GM18867 (cell line): Measurements from ENCODE around the gene FGF12.
A peak's percentile ranks its signal among the peaks of the same experiment; 100 is the strongest.

ENCODE experiments used
- ATAC-seq: cut with Tn5 transposase; IDR thresholded peaks from one replicate; pipeline ENCODE4 v1.9.1; 2021; ENCODE audit warnings: mild to moderate bottlenecking, moderate library complexity; ENCODE audit not compliant: unreplicated experiment

Gene FGF12

DNA sequence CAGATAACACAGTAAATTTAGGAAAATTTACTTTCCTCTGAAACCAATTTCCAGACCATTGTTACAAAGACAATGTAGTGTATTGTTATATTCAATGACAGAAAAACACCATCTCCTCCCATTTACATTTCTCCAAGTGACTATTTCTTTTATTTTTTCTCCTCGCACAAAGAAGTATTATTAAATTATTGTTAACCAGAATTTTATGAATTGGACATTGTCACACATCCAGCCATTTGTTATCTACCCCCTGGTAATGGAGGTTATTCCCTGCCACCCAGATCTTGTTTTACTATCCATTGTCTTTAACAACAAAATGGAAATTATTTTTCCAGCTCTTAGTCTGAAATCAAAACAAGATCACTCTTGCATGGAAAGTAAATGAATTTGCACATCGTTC lies 511.3 kb downstream of the FGF12 start:
- no peak for ATAC-seq

GRCh38 chr3:192212979-192213378 lies 514.4 kb downstream of the FGF12 start:
- ATAC-seq, result no peak

DNA sequence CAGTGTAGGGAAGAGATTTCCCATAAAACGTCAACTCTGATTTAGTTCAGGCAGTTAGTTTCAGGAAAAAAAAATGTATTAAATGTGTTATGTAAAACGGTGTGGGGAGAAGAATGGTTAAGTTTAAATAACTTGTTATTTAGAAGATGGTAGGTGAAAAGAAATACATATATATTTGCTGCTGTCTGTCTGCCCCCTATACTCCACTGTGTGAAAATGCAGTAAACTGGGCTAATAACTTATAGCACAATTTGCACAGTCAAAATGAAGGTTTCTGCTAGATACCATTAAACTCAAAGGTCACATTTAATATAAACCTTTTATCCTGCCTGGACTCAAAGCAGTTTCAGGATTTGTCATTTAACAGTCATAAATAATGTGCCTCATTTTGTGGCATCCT lies 515.0 kb downstream of the FGF12 start:
- ATAC-seq, result peak; percentile 65

GRCh38 chr3:192207651-192208050 lies 519.7 kb downstream of the FGF12 start:
- no peak for ATAC-seq

- no peak for ATAC-seq
Observed at GRCh38 chr3:192207239-192207638, 520.1 kb downstream of the FGF12 start.

- ATAC-seq, result no peak
Observed at GRCh38 chr3:192194085-192194484, 533.3 kb downstream of the FGF12 start.

- ATAC-seq, result peak; percentile 97
Observed at GRCh38 chr3:192188218-192188835, 539.0 kb downstream of the FGF12 start.

DNA sequence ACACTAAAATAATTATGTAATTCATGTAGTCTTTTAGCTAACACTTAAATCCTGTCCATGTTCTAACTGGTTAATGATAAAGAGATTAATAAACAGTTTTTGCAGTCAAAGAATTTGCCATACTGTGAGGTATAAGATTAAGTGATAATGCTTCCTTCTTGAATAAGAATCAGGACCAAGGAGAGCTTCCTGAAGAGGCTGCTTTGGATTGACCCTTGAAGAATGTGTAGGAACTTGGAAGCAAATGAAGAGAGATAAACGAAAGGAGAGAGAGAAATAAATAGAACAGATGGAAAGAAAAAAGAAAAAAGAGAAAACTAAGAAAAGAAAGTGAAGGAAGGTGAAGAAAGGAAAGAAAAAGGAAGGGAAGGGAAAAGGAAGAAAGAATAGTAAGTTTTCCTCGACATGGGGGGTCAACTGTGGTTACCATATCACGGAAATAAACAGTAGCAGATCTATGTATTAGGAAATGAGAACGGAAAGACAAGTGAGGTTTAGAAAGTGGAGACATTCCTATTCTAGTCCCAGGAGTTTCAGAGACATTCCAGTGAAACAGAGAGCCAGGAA lies 539.8 kb downstream of the FGF12 start:
- no peak for ATAC-seq

DNA sequence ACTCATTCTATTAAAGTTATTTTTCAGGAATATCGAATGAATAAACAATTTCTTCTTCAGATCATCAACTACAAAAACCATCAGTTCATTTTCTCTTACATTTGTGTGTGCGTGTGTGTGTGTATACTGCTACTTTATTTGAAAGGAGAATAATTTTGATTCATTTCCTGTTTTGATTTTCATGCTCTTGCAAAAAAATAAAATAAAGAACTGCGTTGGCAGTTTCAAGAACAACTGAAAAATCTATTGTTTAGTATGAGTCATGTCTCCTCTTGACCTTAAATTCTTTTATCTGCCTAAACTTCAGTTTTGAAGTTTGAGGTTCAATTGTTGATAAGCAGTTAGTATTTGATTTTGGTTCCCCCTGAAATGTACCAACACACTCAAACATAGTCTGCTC lies 540.8 kb downstream of the FGF12 start:
- no peak for ATAC-seq

DNA sequence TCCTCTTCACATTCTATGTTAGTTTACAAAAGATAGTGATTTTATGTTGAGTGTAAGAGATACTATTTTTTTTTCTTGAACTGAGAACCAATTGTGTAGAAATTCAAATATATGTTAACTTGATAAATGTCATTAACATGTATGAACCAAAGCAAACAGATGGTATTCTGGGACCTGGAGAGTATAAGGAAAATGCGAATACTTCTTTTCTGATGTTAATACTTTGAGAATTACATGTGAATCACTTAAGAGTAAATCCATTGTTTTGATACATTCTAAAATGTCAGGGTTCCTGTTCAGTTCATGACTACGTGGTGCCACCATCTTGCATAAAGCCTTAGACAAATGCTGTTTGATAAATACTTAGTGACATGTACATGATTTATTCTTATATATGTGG lies 541.3 kb downstream of the FGF12 start:
- no peak for ATAC-seq

DNA sequence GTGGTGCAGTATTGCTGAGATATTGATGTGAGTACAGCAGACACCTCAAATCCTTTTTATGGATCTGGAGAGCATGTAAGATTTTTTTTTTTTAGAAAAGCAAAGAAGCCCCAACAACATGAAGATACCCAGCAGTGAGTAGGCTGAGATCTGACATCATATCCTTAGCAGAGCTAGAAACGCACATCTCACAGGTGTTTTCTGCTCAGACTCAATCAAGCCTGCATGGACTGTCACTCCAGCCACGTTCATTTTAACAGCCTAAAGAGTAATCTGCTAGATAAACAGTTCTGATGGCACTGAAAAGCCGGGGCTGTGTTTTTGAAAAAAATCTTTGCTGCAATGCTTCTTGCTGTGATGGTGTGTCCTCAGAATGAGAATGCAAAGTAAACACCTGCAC lies 544.2 kb downstream of the FGF12 start:
- ATAC-seq, result no peak

DNA sequence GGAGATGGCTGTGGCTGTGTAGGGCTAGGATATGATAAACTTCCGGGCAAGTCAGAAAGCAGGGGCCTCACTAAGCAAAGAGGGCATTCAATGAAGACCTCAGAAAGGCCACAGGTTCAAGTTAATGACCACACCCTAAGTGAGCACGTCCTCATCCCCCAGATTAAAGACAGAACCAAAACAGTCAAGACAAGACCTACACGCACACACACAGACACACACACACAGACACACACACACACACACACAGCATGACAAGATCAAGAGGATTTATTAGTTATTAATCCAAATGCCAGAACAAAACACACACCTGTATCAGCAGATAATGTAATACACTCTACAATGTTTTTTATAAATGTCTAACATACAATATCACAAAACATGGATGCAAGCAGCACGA lies 546.2 kb downstream of the FGF12 start:
- no peak for ATAC-seq

DNA sequence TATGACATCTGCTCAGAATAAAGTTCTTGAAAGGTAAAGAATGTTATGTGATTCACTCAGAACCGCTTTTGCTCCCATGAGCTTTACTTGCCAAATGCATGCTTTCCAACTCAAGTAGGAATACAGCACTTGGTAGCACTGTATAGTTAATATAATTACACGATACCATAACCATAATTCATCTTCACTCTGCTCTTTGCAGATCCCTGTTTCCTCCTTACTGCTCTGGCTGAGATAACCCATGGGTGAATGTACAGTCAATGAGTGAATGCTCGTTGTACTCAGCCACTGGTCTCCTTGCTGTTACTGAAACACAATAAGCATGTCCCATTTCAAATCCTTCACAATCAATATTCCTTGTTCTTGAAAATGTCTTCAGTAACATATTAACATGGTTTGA lies 550.0 kb downstream of the FGF12 start:
- no peak for ATAC-seq

DNA sequence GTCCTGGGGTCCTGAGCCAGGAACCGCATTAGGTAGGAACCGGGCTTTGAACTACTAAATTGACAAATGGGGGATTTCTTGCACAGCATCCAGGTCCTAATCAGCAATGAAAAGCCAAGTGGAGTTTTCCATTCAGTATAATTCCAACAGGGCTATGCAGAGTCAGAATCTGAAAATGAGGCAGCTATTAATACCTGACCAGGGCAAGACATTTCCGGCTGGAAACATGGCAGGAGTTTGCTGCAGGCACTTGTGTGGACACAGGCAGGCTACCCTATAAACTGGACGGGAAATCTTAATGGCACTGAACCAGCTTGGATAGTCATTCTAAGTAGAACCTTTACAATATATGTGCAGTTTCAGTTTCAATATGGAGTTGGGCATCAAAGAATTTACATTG lies 553.1 kb downstream of the FGF12 start:
- no peak for ATAC-seq

- peak; percentile 70 for ATAC-seq
Observed at GRCh38 chr3:192171213-192171612, 556.1 kb downstream of the FGF12 start.

DNA sequence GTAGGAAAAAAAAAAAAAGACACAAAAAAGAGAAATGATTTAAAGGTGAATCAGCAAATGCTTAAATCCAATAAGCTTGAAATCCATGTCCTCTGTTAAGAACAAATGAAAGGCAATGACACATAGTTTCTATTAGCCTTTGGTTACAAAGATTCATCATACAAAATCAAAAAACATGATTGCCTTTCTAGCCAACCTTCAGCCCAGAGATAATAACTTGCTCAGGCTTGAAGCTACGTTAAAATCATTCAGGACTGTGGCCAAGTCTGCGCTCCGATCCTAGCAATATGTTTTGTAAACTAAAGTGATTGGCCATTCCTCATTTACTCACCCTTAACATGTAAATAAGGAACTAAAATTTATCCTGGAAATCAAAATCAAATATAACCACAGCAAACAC lies 556.7 kb downstream of the FGF12 start:
- no peak for ATAC-seq

DNA sequence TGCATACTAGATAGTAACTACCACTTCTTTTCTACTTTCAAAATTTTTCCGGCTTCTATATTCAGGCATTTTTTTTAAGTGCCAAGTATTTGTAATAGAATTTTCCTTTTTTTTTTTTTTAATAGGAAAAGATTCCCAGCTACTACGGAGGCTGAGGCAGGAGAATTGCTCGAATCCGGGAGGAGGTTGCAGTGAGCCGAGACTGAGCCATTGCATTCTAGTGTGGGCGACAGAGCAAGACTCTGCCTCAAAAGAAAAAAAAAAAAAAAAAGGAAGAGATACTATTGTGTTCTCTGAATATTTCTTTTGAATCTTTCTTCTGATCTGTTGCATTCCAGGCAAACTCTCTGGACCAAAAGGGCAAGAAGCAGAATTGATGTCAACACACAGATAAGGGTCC lies 557.3 kb downstream of the FGF12 start:
- no peak for ATAC-seq

DNA sequence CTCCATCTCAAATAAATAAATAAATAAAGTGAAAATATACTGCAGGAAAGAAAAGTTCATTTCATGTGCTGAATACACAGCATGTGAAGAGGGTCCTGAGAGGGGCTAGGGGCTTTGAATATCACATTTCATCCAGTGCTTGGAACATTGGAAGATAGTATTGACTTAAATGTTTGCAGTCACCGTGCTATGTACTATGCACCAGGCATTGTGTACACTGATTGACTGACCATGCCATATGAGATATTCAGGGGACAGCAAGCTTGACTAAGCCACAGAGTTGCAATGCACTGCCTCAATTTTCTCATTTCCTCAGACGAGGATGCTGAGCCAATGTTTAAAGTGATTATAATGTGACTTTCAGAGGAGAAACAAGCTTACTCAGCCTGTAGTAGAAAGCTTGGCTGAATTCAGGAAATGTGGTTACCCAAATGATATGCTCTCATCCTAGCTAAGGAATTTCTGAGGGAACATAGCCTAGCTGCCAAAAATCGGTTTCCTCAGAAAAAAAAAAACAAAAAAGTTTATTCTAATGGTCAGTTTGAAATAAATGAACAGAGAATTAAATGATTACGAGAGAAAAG lies 557.9 kb downstream of the FGF12 start:
- no peak for ATAC-seq

DNA sequence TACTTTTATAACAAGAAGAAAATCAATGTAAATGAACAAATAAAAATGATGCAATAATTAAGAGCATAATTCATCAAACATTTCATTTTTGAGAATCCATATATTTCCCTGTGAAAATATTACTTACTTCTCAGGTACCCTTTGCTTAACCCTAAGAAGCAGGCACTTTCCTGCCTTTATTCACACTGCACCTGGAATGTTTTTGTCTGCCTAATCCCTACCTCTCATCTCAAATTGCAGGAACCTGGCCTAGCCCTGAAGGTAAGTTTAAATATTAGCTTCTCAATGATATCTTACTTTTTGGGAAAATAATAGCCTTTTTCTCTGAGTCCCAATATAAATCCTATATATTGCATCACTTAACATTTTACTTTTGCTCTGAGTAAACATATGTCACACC lies 559.1 kb downstream of the FGF12 start:
- ATAC-seq, result no peak

DNA sequence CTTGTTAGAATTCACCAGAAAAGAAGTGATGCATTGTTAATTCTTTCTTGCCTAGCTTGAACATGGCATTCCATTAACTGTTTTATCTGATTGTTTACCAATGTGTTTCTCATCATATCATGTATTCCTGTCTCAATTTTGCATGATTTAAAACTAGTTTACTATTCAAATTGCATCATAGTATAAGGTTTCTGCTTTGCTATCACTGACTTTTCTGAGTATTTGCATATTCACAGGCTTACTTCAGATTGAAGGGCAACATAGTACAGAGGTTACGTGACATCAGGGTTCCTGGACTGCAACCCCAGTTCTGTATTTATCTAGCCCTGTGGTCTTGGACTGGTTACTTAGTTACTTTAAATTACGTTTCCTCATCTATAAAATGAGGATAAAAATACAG lies 561.8 kb downstream of the FGF12 start:
- ATAC-seq, result no peak

DNA sequence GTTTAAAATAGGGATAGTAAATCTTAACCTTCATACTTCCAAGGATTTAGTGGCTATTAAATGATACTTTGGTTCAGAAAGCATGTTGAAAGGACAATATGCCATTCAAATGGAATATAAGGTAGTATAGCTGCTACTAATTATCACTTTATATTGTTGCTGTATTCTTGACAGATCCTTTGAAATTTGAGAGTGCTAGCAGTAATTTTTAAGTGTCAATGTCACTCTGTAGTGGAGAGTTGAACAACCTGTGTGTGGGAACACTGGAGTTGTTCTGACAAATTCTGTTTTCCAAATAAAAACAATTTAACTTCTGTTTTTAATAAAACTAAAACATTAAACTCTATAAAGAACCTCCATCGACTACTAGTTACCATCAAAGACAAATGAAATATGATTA lies 565.7 kb downstream of the FGF12 start:
- ATAC-seq, result no peak

DNA sequence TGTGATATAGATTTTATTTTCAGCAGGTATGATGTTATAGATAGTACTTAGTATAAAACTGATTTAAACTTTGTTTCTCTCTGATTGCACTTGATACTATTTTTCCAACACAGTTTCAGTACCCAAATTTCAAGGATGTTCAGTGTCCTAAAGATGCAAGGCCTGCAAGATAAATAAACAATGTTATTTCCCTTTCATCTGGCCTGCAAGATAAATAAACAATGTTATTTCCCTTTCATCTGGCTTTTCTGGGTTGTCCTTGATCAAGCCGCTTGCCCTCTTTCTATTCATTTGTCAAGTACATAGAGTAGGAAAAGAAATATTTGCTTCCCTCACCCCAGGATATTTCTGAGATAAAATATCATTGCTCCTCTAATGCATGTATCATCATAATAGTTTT lies 571.0 kb downstream of the FGF12 start:
- no peak for ATAC-seq

DNA sequence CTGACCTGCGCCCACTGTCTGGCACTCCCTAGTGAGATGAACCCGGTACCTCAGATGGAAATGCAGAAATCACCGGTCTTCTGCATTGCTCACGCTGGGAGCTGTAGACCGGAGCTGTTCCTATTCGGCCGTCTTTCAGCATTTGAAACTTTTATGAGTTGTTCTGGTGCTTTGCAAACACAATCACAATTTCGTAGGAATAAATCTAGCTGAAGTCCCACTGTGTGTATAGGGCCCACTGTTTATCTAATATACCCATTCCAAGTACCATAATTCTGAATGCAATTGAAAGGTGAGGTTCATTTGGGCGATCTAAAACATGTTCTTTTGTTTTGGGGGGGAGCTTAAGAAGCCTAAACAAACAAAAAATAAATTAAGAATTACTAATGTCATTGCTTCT lies 572.1 kb downstream of the FGF12 start:
- ATAC-seq, result no peak
